Stomach smooth muscle (tissue), 2 donors: ENCODE data around the gene CBFA2T3.
"Not testable (repeated sequence)": the region's sequence is repeated elsewhere in the genome, so short reads cannot be mapped to it uniquely, and the experiment has no call there.

Experiments used
- H3K27ac ChIP-seq: one replicate; pipeline ENCODE4 v1.7.0; 2013; ENCODE audit warnings: mild to moderate bottlenecking, low read length, inconsistent platforms
- H3K27me3 ChIP-seq, 2 donors: one replicate each; pipeline ENCODE4 v1.7.0; 2013; ENCODE audit warnings: low read length in 2 of 2; ENCODE audit not compliant: insufficient read depth in 2 of 2, control insufficient read depth in 1 of 2
- H3K36me3 ChIP-seq, 2 donors: one replicate each; pipeline ENCODE4 v1.7.0; 2013; ENCODE audit warnings: low read length in 2 of 2; ENCODE audit not compliant: control insufficient read depth in 2 of 2, insufficient read depth in 2 of 2
- H3K4me1 ChIP-seq: one replicate; pipeline ENCODE4 v1.7.0; 2013; ENCODE audit warnings: low read length; ENCODE audit not compliant: control insufficient read depth, insufficient read depth
- H3K4me3 ChIP-seq, 2 donors: one replicate each; pipeline ENCODE4 v1.7.0; 2013; ENCODE audit warnings: low read length in 2 of 2
- H3K9ac ChIP-seq, 2 donors: one replicate each; pipeline ENCODE4 v1.7.0; 2013; ENCODE audit warnings: low read length in 2 of 2, mild to moderate bottlenecking in 1 of 2
- H3K9me3 ChIP-seq, 2 donors: one replicate each; pipeline ENCODE4 v1.7.0; 2013; ENCODE audit warnings: low read length in 2 of 2; ENCODE audit not compliant: control insufficient read depth in 2 of 2
- donor health status: healthy.
- donor health status: Pancreatic carcinoma.

CBFA2T3 gene

DNA sequence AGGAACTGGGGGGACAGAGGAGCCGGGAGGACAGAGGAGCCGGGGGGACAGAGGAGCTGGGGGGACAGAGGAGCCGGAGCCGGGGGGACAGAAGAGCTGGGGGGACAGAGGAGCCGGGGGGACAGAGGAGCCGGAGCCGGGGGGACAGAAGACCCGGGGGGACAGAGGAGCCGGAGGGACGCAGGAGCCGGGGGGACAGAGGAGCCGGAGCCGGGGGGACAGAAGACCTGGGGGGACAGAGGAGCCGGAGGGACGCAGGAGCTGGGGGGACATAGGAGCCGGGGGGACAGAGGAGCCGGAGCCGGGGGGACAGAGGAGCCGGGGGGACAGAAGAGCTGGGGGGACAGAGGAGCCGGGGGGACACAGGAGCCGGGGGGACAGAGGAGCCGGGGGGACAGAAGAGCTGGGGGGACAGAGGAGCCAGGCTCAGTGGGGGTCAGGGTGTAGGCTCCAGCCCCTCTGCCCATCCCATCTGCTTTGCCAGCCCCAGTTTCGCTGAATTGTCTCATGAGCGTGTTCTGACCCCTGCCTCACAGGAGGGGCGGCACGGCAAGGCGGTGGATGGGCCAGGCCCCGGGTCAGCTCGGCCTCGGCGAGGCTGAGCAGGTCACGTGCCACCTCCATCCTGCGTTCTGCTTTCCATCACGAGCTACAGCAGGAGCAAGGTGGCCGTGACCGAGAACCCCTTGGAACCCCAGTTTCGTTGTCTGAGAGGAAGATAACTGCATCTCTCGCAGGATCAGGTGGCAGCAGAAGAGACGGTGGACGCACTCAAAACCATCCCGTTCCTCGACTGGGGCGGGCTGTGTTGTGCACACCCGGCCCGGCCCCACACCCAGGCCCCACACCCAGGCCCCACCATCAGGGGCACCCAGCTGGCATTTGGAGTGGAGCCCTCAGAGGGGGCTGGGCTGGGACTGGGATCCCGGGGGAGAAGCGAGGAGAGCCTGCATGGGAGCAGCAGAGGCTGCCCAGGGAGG, 26.1 kb upstream of the CBFA2T3 start:
- peaks cover 29 to 46% of the 10 kb centered on the region in 2 donors for H3K27me3 ChIP-seq
- H3K4me3 ChIP-seq: no peak overlapping the region
- H3K36me3 ChIP-seq: no peaks in the 10 kb centered on the region
- peaks cover 0 to 22% of the 10 kb centered on the region in 2 donors for H3K9me3 ChIP-seq
- H3K9ac ChIP-seq: no peak overlapping the region
- no peak overlapping the region for H3K27ac ChIP-seq
- peaks cover 4% of the 10 kb centered on the region for H3K4me1 ChIP-seq

DNA sequence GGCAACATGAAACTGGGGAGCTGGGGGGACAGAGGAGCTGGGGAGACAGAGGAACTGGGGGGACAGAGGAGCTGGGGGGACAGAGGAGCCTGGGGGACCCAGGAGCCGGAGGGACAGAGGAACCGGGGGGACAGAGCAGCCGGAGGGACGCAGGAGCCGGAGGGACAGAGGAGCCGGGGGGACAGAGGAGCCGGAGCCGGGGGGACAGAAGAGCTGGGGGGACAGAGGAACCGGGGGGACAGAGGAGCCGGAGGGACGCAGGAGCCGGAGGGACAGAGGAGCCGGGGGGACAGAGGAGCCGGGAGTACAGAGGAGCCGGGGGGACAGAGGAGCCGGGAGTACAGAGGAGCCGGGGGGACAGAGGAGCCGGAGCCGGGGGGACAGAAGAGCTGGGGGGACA, 25.1 kb upstream of the CBFA2T3 start:
- H3K9ac ChIP-seq, H3K4me3 ChIP-seq, H3K36me3 ChIP-seq, H3K4me1 ChIP-seq, H3K27ac ChIP-seq: not testable (repeated sequence)
- H3K27me3 ChIP-seq: peaks cover 29 to 43% of the 10 kb centered on the region in 2 donors
- H3K9me3 ChIP-seq: peaks cover 0 to 32% of the 10 kb centered on the region in 2 donors

DNA sequence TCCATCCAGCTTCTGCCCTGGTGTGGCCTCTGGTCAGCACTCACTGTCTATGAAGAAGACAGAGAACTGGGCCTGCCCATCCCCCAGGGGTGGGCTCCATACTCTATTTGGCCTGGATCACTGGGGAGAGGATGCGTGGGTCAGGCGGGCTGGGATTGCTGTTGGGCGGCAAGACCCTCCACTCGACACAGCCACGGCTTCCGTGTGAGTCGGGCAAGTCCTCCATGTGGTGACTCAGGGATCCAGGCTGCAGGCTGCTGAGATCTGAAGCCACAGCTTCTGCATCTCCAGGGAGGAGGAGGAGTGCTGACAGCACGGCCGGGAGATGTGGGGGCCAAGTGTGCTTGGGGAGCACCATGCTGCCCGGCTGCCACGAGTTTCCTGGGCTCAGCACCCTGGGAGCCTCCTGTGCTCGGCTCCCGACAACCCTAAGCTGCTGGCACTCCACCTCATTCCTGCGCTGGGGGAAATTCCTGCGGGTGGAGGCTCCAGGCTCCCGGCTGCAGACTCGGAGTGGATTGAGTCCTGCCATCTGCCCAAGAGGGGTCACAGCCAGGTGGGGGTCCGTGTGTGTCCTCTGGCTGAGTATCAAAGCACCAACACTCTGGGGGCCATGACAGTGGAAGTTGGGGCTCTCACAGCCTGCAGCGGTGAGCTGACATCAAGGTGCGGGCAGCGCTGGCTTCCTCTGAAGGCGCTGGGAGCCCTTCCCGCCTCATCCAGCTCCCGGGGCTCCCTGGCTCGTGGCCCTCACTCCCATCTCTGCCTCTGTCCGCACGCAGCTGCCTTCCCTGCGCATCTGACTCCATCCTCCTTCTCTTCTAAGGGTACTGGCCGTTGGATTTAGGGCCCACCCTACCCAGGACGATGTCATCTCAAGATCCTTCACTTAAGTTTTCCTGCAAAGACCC, 24.4 kb upstream of the CBFA2T3 start:
- Histone ChIP-seq H3K4me3 (no peak overlapping the region), H3K36me3 (no peaks in the 10 kb centered on the region), H3K27ac (no peak overlapping the region), H3K9me3 (peaks cover 0 to 35% of the 10 kb centered on the region in 2 donors), H3K27me3 (peaks cover 29 to 43% of the 10 kb centered on the region in 2 donors), H3K9ac (no peak overlapping the region), H3K4me1 (peaks cover 4% of the 10 kb centered on the region)

DNA sequence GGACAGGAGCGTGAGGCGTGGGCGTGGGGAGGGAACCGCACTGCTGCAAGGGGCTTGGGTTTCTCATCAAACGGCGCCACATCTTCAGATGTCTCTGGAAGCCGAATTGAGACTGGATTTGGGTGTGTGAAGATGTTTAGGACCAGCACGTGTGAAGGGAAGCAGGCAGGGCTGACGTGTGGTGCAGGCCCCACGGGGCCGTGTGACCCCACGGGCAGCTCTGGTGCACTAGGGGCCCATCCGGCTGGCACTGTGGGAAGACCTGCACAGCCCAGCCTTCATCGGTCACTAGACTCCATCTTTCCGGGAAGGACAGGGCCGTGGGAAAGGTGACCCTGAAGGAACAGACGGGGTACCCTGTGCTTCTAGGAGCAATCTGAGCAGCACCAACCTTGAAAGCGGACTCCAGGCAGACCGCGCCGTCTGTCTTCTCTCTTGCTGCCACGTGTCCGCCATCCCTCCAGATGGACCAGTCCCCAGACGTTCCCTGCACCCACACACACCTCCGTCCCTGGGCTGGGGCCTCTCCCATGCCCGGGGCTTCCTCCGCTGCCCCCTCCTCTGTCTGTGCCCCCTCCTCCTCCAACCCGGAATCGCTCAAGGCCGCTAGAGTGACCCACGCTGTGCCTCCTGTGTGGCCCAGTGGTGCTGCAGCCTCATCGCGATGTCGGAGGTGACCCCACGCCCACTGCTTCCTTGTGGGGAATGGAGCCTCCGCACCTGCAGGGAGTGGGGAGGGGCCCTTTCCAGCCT, 23.4 kb upstream of the CBFA2T3 start:
- Histone ChIP-seq H3K9me3 (peaks cover 0 to 35% of the 10 kb centered on the region in 2 donors), H3K9ac (no peak overlapping the region), H3K27me3 (peaks cover 29 to 44% of the 10 kb centered on the region in 2 donors), H3K4me1 (peaks cover 4% of the 10 kb centered on the region), H3K4me3 (no peak overlapping the region), H3K27ac (no peak overlapping the region), H3K36me3 (no peaks in the 10 kb centered on the region)

DNA sequence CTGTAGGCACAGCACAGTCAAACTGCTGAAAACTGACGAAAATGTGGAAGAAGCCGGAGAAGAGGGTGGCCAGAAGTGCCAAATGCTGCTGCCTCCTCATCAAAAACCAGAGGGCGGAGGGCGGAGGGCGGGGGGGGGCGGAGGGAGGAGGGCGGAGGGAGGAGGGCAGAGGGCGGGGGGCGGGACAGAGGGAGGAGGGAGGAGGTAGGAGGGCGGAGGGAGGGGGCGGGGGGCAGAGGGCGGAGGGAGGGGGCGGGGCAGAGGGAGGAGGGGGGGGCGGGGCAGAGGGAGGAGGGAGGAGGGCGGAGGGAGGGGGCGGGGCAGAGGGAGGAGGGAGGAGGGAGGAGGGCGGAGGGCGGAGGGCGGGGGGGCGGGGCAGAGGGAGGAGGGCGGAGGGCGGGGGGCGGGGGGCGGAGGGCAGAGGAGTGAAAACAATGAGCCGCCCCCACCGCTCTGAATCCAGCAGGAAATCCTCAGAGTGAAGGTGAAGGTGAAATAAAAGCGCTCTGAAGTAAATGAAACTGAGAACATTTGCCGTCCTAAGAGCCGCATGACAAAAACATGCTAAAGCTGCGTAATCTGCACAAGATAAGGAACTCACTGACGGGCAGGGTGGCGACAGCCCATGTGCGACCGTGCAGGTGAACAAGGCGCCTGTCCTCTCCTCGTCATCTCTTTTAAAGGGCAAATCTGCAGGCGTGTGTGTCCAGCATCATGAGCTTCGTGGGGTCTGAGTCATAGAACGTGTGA, 22.6 kb upstream of the CBFA2T3 start:
- Histone ChIP-seq H3K36me3 (no peaks in the 10 kb centered on the region), H3K27ac (no peak overlapping the region), H3K9ac (no peak overlapping the region), H3K4me1 (peaks cover 4% of the 10 kb centered on the region), H3K9me3 (peaks cover 0 to 35% of the 10 kb centered on the region in 2 donors), H3K4me3 (no peak overlapping the region), H3K27me3 (peaks cover 32 to 41% of the 10 kb centered on the region in 2 donors)

DNA sequence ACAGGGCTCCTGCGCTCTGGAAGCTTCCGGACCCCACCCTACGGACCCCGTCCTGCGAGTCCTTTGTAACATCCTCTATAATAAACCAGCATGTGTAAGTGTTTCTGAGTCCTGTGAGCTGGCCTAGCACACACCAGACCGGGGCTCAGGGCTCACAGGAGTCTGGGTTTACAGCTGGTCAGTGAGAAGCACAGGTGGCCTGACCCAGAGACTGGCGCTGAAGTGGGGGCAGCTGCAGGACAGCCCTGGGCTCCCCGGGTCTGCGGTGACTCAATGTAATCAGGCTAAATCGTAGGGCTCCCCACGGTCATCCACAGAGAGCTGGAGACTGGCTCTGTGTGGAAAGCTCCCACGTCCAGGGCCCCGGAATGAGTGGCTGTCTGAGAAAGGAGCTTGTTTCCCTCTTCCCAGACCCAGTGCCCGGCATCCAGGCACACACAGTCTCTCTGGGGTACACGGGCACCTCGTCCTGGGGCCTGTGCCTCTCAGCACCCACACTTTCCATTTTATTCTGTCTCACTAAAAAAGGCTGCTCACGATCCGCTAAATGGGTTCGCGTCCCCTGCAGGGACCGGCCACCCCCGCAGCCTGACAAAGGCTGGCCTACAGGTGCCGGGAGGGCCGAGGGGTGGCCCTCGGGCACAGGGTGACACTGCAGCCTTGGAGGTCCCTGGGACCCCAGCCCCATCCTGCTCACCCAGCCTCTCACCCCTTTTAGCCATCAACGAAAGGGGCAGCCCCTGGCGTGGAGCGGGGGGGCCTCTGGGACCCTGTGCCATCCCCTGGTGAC, 18.9 kb upstream of the CBFA2T3 start:
- Histone ChIP-seq H3K36me3 (no peaks in the 10 kb centered on the region), H3K27me3 (peaks cover 28 to 33% of the 10 kb centered on the region in 2 donors), H3K9ac (no peak overlapping the region), H3K4me1 (peaks cover 5% of the 10 kb centered on the region), H3K27ac (no peak overlapping the region), H3K4me3 (no peak overlapping the region), H3K9me3 (peaks cover 0 to 26% of the 10 kb centered on the region in 2 donors)

DNA sequence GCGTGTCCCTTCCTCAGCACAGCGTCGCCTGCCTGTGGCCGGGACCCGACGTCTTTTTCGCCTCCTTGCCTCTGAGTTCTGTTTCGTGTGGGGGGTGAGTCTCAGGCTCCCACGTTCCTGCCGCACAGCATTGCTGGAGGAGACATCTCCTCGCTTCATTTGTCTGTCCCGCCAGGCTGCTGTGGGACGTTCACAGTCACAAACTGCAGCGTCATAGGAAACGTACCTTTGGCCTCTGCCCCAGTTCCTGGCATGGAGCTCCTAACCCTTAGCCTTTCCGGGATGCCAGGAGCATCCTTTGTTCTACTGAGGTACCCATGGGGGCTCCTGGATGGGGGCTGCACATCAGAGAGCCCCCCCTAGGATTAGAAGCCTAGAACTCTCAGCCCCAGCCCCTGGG, 18.2 kb upstream of the CBFA2T3 start:
- Histone ChIP-seq H3K27me3 (peaks cover 28 to 33% of the 10 kb centered on the region in 2 donors), H3K4me1 (peaks cover 5% of the 10 kb centered on the region)

DNA sequence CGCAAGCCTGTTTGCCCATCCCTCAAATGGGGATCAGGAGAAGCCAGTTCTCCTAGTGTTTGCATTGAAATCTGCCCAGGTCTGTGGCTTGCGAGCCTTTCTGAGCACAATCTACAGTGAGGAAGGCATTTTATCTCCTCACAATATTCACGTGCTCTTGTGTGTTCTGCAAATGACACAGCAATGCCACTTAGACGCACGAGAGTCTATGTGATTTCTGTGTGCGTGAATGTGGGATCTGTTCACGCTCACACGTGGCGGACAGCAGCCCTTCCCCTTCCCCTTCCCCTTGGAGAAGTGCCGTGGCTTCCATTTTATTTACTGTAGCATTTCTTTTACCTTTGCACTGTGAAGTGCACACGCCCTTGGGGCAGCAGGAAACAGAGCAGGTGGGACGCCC, 17.7 kb upstream of the CBFA2T3 start:
- Histone ChIP-seq H3K4me1 (peaks cover 5% of the 10 kb centered on the region), H3K9me3 (peaks cover 0 to 15% of the 10 kb centered on the region in 2 donors), H3K27me3 (peaks cover 25 to 34% of the 10 kb centered on the region in 2 donors), H3K4me3 (no peak overlapping the region), H3K36me3 (no peaks in the 10 kb centered on the region), H3K9ac (no peak overlapping the region), H3K27ac (no peak overlapping the region)

More for the DNA sequence above, 18.2 kb upstream of the CBFA2T3 start:
- H3K9ac ChIP-seq: no peak overlapping the region
- no peak overlapping the region for H3K27ac ChIP-seq
- peaks cover 0 to 18% of the 10 kb centered on the region in 2 donors for H3K9me3 ChIP-seq
- H3K4me3 ChIP-seq: no peak overlapping the region
- no peaks in the 10 kb centered on the region for H3K36me3 ChIP-seq

DNA sequence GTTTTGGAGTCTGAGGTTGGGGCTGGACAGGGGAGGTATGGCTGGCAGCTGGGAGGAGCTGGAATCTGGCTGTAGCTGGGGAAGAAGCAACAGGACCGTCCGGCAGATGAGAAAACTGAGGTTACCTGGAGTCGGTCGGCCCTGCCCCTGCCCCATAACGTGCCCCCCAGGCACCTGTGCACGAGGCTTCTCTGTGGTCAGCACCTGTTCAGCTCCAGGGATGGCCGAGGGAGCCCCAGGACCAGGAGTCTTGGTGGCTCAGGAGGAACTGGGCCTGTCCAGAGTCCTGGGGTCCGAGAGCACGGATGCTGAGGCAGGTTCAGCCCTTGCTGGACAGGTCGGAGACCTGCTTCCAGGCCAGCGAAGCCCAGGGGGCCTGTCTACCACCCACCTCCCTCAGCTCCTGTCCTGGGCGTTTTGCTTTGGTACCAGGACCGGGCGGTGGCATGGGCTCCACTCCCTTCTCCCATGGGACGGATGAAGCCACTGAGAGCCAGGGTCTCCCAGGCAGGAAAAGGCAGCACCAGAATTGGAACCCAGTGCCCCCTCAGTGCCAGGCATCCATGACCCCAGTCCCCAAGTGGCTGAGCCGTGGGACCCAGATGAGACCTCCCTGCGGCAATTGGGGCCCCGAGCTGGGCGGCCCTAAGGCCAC, 17.1 kb upstream of the CBFA2T3 start:
- H3K27me3 ChIP-seq: peaks cover 25 to 37% of the 10 kb centered on the region in 2 donors

More for the DNA sequence above, 17.1 kb upstream of the CBFA2T3 start:
- no peak overlapping the region for H3K27ac ChIP-seq
- H3K36me3 ChIP-seq: no peaks in the 10 kb centered on the region
- peaks cover 0 to 15% of the 10 kb centered on the region in 2 donors for H3K9me3 ChIP-seq
- H3K4me1 ChIP-seq: peaks cover 5% of the 10 kb centered on the region
- no peak overlapping the region for H3K9ac ChIP-seq
- no peak overlapping the region for H3K4me3 ChIP-seq
